ENCODE data around the gene NACC2. TPM values are rescaled to one million over a fixed set of nuclear protein-coding genes. Genes with fewer than 3 reads are reported as not detected.
A peak's percentile ranks its signal among the peaks of the same experiment; 100 is the strongest.

The NACC2 gene
- polyA plus RNA-seq, 3 donors: 8.1 to 32.4 (median 8.7) TPM

GRCh38 chr9:136108648-136109266 lies 13.7 kb upstream of the NACC2 start:
- intact Hi-C loops (cut with micrococcal nuclease): loop anchor here in 1 of 2 donors (2.0 to 5.0 kb wide), 2 partner anchors 14 to 61 kb away; partner anchors contain the start of gene NACC2
- WGBS (ENCODE audit: insufficient coverage): 81% methylated on average over 25 of the region's 27 CpGs
- Histone ChIP-seq H4K20me1 (ENCODE audit: insufficient read depth, low read length) (peaks cover 12% of the 10 kb centered on the region), H3K4me2 (replicated peaks; ENCODE audit: extremely low read depth, low read length, poor library complexity, severe bottlenecking) (peak overlapping the region; percentile 86), H3K27ac (ENCODE audit: low read depth in 1 of 2, low read length in 2 of 2) (no peak overlapping the region), H3K36me3 (replicated peaks in 1 of 2; ENCODE audit: control insufficient read depth in 1 of 2, insufficient read depth in 2 of 2, low read length in 2 of 2) (peaks cover 0 to under 1% of the 10 kb centered on the region in 2 donors), H3K4me1 (ENCODE audit: control insufficient read depth in 1 of 2, insufficient read depth in 2 of 2, low read length in 2 of 2) (peaks cover 53 to 73% of the 10 kb centered on the region in 2 donors), H2AFZ (ENCODE audit: insufficient read depth, low read depth, low read length, poor library complexity, severe bottlenecking) (peak overlapping the region; percentile 77), H3K4me3 (replicated peaks in 1 of 3; ENCODE audit: low read depth in 2 of 3, low read length in 3 of 3) (peak overlapping the region in 2 of 3 experiments; percentile 28 to 71), H3K9ac (ENCODE audit: insufficient read depth, low read length, poor library complexity, severe bottlenecking) (peak overlapping the region; percentile 24), H3K9me3 (replicated peaks in 1 of 2; ENCODE audit: control insufficient read depth in 1 of 2, insufficient read depth in 1 of 2, low read length in 2 of 2) (no peaks in the 10 kb centered on the region), H3K27me3 (ENCODE audit: control insufficient read depth in 2 of 2, insufficient read depth in 2 of 2, low read length in 2 of 2) (peaks cover 0 to 24% of the 10 kb centered on the region in 2 donors), H3K79me2 (ENCODE audit: insufficient read depth, low read length) (no peaks in the 10 kb centered on the region)
- DNase-seq: no peak
- Mint-ChIP-seq H3K9me3 (peaks cover 0 to 7% (median 0%) of the 10 kb centered on the region in 7 donors), H3K4me3 (peak overlapping the region in 1 of 2 donors; percentile 39), H3K27ac (peak overlapping the region in 2 of 7 donors; percentile 55 to 66), H3K36me3 (peaks cover 6 to 15% of the 10 kb centered on the region in 2 donors), H3K27me3 (ENCODE audit: low read depth in 3 of 3) (peaks cover 30 to 49% (median 40%) of the 10 kb centered on the region in 3 donors), H3K4me1 (peaks cover 70% of the 10 kb centered on the region)
- TF ChIP-seq, protein P1, sequence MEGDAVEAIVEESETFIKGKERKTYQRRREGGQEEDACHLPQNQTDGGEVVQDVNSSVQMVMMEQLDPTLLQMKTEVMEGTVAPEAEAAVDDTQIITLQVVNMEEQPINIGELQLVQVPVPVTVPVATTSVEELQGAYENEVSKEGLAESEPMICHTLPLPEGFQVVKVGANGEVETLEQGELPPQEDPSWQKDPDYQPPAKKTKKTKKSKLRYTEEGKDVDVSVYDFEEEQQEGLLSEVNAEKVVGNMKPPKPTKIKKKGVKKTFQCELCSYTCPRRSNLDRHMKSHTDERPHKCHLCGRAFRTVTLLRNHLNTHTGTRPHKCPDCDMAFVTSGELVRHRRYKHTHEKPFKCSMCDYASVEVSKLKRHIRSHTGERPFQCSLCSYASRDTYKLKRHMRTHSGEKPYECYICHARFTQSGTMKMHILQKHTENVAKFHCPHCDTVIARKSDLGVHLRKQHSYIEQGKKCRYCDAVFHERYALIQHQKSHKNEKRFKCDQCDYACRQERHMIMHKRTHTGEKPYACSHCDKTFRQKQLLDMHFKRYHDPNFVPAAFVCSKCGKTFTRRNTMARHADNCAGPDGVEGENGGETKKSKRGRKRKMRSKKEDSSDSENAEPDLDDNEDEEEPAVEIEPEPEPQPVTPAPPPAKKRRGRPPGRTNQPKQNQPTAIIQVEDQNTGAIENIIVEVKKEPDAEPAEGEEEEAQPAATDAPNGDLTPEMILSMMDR (IDR thresholded peaks at IDR 0.05): no peak

GRCh38 chr9:136107953-136108647 lies 13.0 kb upstream of the NACC2 start:
- peaks cover 12% of the 10 kb centered on the region for H4K20me1 ChIP-seq (ENCODE audit: insufficient read depth, low read length)
- DNase-seq: no peak
- no peak overlapping the region for H2AFZ ChIP-seq (ENCODE audit: insufficient read depth, low read depth, low read length, poor library complexity, severe bottlenecking)
- Mint-ChIP-seq H3K36me3 (peaks cover 0 to 15% of the 10 kb centered on the region in 2 donors), H3K4me3 (peak overlapping the region in 1 of 2 donors; percentile 48), H3K4me1 (peaks cover 64% of the 10 kb centered on the region), H3K9me3 (peaks cover 0 to 7% (median 0%) of the 10 kb centered on the region in 7 donors), H3K27ac (peak overlapping the region in 1 of 7 donors; percentile 55), H3K27me3 (ENCODE audit: low read depth in 3 of 3) (peaks cover 32 to 54% (median 39%) of the 10 kb centered on the region in 3 donors)
- H3K36me3 ChIP-seq (replicated peaks in 1 of 2; ENCODE audit: control insufficient read depth in 1 of 2, insufficient read depth in 2 of 2, low read length in 2 of 2): no peaks in the 10 kb centered on the region
- H3K4me3 ChIP-seq (replicated peaks in 1 of 3; ENCODE audit: low read depth in 2 of 3, low read length in 3 of 3): no peak overlapping the region
- no peaks in the 10 kb centered on the region for H3K79me2 ChIP-seq (ENCODE audit: insufficient read depth, low read length)
- H3K4me1 ChIP-seq (ENCODE audit: control insufficient read depth in 1 of 2, insufficient read depth in 2 of 2, low read length in 2 of 2): peaks cover 53 to 71% of the 10 kb centered on the region in 2 donors
- H3K9me3 ChIP-seq (replicated peaks in 1 of 2; ENCODE audit: control insufficient read depth in 1 of 2, insufficient read depth in 1 of 2, low read length in 2 of 2): no peaks in the 10 kb centered on the region
- 79% methylated on average over 29 of the region's 29 CpGs for WGBS (ENCODE audit: insufficient coverage)
- no peak overlapping the region for H3K9ac ChIP-seq (ENCODE audit: insufficient read depth, low read length, poor library complexity, severe bottlenecking)
- no peak overlapping the region for H3K27ac ChIP-seq (ENCODE audit: low read depth in 1 of 2, low read length in 2 of 2)
- TF ChIP-seq, protein P1 (IDR thresholded peaks at IDR 0.05): no peak
- no peak overlapping the region for H3K4me2 ChIP-seq (replicated peaks; ENCODE audit: extremely low read depth, low read length, poor library complexity, severe bottlenecking)
- intact Hi-C loops (cut with micrococcal nuclease): loop anchor here in 1 of 2 donors (2.0 to 5.0 kb wide), 2 partner anchors 13 to 61 kb away; partner anchors contain the start of gene NACC2
- peaks cover 0 to 28% of the 10 kb centered on the region in 2 donors for H3K27me3 ChIP-seq (ENCODE audit: control insufficient read depth in 2 of 2, insufficient read depth in 2 of 2, low read length in 2 of 2)

All from CD14-positive monocyte (primary cell).